SU-DHL-6 (cell line): Measurements from ENCODE around the gene DUSP22.

ENCODE experiments used
- H2AFZ ChIP-seq: fragments of 200-600 bp; sonication (generic); 2 replicates; pipeline ENCODE4 v1.6.1; 2014; ENCODE audit warnings: low read depth, mild to moderate bottlenecking, moderate library complexity, mixed read lengths, antibody characterized with exemption, low read length; ENCODE audit not compliant: severe bottlenecking
- H3F3A ChIP-seq: fragments of 200-600 bp; shearing (Covaris generic); 2 replicates; pipeline ENCODE4 v1.6.0; 2016; ENCODE audit warnings: antibody characterized with exemption, mild to moderate bottlenecking; ENCODE audit not compliant: insufficient read depth
- H3K27ac ChIP-seq: fragments of 200-600 bp; sonication (generic); 2 replicates; pipeline ENCODE4 v1.5.1; 2016; ENCODE audit warnings: low read depth, mild to moderate bottlenecking, low read length, moderate library complexity, mixed read lengths
- H3K27me3 ChIP-seq: fragments of 200-600 bp; sonication (generic), shearing (Covaris generic); 2 replicates; pipeline ENCODE4 v1.6.0; 2014; ENCODE audit warnings: mild to moderate bottlenecking, low read length
- H3K36me3 ChIP-seq: fragments of 200-600 bp; sonication (generic); 2 replicates; pipeline ENCODE4 v1.6.1; 2014; ENCODE audit warnings: mild to moderate bottlenecking, low read length, mixed read lengths
- H3K4me2 ChIP-seq: fragments of 300-600, 200-600 bp; shearing (Covaris generic), sonication (generic); 2 replicates; pipeline ENCODE4 v1.6.0; 2014; ENCODE audit warnings: low read length, low read depth, mild to moderate bottlenecking; ENCODE audit not compliant: poor library complexity, severe bottlenecking
- H3K4me3 ChIP-seq: fragments of 200-600 bp; sonication (generic); 2 replicates; pipeline ENCODE4 v1.5.1; 2014; ENCODE audit warnings: antibody characterized with exemption, low read length, mild to moderate bottlenecking, mixed read lengths; ENCODE audit not compliant: insufficient read depth, poor library complexity, severe bottlenecking
- H3K79me2 ChIP-seq: fragments of 200-600 bp; sonication (generic); 2 replicates; pipeline ENCODE4 v1.6.1; 2014; ENCODE audit warnings: mild to moderate bottlenecking, low read length, moderate library complexity; ENCODE audit not compliant: insufficient read depth
- H3K9ac ChIP-seq: fragments of 200-600 bp; sonication (generic); 2 replicates; pipeline ENCODE4 v1.7.0; 2014; ENCODE audit warnings: mild to moderate bottlenecking, low read length
- H3K9me2 ChIP-seq: fragments of 200-600 bp; sonication (generic); replicated peaks from 2 replicates; pipeline ENCODE4 v1.6.1; 2014; ENCODE audit warnings: low read length; ENCODE audit not compliant: insufficient read depth
- H3K9me3 ChIP-seq: fragments of 200-600 bp; sonication (generic); 2 replicates; pipeline ENCODE4 v1.6.1; 2014; ENCODE audit warnings: low read length, mixed read lengths; ENCODE audit not compliant: insufficient read depth
- H4K20me1 ChIP-seq: fragments of 200-600 bp; sonication (generic); 2 replicates; pipeline ENCODE4 v1.6.1; 2014; ENCODE audit warnings: low read depth, mild to moderate bottlenecking, antibody characterized with exemption, low read length, moderate library complexity, mixed read lengths
- CTCF ChIP-seq: fragments of 200-600 bp; sonication (generic); IDR thresholded peaks from one replicate; pipeline ENCODE4 v1.5.1; 2017; ENCODE audit warnings: antibody characterized with exemption, mild to moderate bottlenecking, low read length, moderate library complexity; ENCODE audit not compliant: insufficient read depth, poor library complexity, severe bottlenecking
- EZH2phosphoT487 ChIP-seq: fragments of 200-600 bp; sonication (generic), shearing (Covaris generic); conservative IDR thresholded peaks from 2 replicates; pipeline ENCODE4 v1.6.1; 2018; ENCODE audit warnings: mild to moderate bottlenecking, antibody characterized with exemption, low read length, moderate library complexity, mixed read lengths

The DUSP22 gene

GRCh38 chr6:383856-384255 is 91.6 kb downstream of the DUSP22 start:
- Histone ChIP-seq H3K9ac (no peak overlapping the region), H3K27me3 (no peaks in the 10 kb centered on the region), H4K20me1 (no peaks in the 10 kb centered on the region), H3K9me3 (no peaks in the 10 kb centered on the region), H3K9me2 (no peaks in the 10 kb centered on the region), H3F3A (0 out of 2 replicates have a peak, but pooled peaks cover under 1% of the 10 kb centered on the region), H3K27ac (no peak overlapping the region), H3K36me3 (no peaks in the 10 kb centered on the region), H2AFZ (no peak overlapping the region), H3K4me2 (no peak overlapping the region), H3K79me2 (no peaks in the 10 kb centered on the region), H3K4me3 (no peak overlapping the region)
- no peak for TF ChIP-seq CTCF
- TF ChIP-seq EZH2phosphoT487 = no peak

DNA sequence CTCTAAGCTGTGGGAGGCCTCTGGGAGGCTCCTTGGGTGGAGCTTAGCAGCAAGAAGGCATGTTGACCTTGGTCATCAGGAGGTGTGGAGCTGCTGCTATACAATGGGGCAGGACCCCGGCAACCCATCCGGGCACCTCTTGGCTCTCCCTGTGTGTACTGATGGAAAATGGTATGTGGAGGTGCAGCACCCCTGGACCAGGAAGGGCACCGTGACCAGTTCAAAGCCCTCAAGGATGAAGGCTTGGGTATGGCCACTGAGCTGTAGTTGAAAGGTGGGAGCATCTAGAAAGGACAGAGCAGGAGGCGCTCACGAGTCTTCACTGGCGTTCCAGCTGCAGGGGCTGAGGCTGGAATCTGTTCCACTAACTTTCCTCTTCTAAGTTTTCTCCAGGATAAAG is 92.6 kb downstream of the DUSP22 start:
- H3K36me3 ChIP-seq = no peaks in the 10 kb centered on the region
- no peak for TF ChIP-seq CTCF
- no peak overlapping the region for H2AFZ ChIP-seq
- no peaks in the 10 kb centered on the region for H3F3A ChIP-seq
- no peaks in the 10 kb centered on the region for H3K9me2 ChIP-seq
- H3K4me2 ChIP-seq = no peak overlapping the region
- H3K27ac ChIP-seq = no peak overlapping the region
- no peaks in the 10 kb centered on the region for H3K9me3 ChIP-seq
- H3K9ac ChIP-seq = no peak overlapping the region
- no peaks in the 10 kb centered on the region for H3K79me2 ChIP-seq
- H3K27me3 ChIP-seq = no peaks in the 10 kb centered on the region
- no peaks in the 10 kb centered on the region for H4K20me1 ChIP-seq
- H3K4me3 ChIP-seq = no peak overlapping the region

DNA sequence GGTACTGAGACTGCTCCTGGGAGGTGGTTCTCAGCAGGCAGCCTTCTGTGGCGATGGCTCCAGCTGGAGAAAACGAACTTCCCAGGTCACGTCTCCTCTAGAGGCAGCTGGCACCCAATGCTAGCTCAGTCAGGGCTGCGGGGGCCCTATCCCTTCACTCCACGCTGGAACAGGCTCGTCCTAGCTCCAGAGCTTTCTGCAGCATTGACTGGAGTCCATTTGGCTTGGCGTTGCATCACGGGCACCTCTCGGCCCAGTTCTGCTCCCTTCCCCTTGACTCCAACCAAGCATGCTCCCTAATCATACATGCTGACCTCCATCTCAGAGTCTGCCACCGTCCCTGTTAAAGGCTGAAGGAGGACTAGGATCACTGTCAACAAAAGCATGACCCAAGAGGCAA is 93.3 kb downstream of the DUSP22 start:
- no peaks in the 10 kb centered on the region for H4K20me1 ChIP-seq
- no peaks in the 10 kb centered on the region for H3K36me3 ChIP-seq
- no peaks in the 10 kb centered on the region for H3F3A ChIP-seq
- H3K4me3 ChIP-seq = no peak overlapping the region
- no peak for TF ChIP-seq EZH2phosphoT487
- TF ChIP-seq CTCF = no peak
- H3K27ac ChIP-seq = no peak overlapping the region
- H3K9ac ChIP-seq = no peak overlapping the region
- H2AFZ ChIP-seq = no peak overlapping the region
- H3K9me2 ChIP-seq = no peaks in the 10 kb centered on the region
- no peaks in the 10 kb centered on the region for H3K79me2 ChIP-seq
- no peak overlapping the region for H3K4me2 ChIP-seq
- no peaks in the 10 kb centered on the region for H3K9me3 ChIP-seq
- H3K27me3 ChIP-seq = no peaks in the 10 kb centered on the region
